Measurements from ENCODE around the gene CSNK1D.

DNA sequence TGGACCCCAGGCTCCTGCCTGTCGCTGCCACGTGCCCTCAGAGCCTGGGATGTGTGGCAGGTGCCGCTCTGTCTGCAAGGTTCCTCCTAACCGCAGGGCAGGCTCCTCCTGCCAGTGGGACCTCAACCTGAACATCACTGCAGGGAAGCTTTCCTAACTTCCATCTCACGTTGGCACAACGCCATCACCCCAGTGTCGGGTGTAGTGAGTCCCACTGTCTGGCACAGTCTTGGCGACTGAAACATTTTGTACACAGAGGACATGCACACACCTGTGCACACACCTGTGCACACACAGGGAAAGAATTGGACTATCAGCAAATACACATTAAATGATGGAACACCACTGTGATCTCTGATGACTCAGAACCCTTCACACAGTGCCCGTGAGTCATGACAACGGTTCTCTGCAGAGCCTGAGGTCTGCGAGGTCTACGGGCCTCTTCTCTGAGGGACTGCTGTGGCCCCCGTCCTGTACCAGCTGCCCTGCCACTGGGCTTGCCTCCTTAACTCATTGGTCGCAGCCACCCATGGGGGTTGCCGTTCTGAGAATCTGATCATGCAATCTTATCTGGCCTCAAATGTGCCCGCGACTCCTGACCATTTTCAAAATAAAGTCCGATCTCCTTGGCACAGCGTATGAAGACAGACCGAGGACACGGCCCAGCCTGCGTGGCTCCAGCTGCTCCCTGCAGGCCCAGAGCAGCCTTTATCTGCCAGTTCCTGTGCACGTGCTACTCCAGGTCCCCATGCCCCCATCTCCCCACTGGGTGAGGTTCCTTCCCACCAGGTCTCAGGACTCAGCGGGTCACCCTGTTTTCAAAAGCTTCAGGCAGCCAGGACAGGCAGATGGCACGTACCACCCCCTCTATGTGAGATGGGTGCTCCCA lies 68.4 kb downstream of the CSNK1D start:
- TF ChIP-seq, protein P1, sequence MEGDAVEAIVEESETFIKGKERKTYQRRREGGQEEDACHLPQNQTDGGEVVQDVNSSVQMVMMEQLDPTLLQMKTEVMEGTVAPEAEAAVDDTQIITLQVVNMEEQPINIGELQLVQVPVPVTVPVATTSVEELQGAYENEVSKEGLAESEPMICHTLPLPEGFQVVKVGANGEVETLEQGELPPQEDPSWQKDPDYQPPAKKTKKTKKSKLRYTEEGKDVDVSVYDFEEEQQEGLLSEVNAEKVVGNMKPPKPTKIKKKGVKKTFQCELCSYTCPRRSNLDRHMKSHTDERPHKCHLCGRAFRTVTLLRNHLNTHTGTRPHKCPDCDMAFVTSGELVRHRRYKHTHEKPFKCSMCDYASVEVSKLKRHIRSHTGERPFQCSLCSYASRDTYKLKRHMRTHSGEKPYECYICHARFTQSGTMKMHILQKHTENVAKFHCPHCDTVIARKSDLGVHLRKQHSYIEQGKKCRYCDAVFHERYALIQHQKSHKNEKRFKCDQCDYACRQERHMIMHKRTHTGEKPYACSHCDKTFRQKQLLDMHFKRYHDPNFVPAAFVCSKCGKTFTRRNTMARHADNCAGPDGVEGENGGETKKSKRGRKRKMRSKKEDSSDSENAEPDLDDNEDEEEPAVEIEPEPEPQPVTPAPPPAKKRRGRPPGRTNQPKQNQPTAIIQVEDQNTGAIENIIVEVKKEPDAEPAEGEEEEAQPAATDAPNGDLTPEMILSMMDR (IDR thresholded peaks at IDR 0.05): no peak
- TF ChIP-seq EZH2 (IDR thresholded peaks at IDR 0.05; ENCODE audit: borderline replicate concordance, insufficient read depth, low read depth, low read length, poor library complexity, severe bottlenecking): no peak

All from B cell (primary cell).